ENCODE measurements around the gene SORCS3.

The SORCS3 gene

DNA sequence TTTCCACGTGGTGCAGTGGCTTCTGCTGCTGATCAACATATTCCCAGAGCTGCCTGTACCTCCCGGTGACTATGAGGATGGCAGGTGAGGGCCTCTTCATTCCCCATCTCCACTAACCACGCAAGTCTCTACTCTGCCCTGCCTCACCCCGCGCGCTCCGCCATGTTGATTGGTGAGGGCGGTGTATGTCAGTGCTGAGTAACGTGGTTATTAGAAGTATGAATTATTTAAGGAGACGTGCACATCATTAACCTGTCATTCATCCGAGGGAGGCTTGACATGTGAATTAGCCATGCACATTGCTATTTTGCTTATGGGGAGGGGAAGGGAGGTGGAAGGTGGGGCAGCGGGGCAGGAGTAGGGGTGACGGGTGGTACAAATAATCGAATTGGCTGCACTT is 138.6 kb downstream of the SORCS3 start:
- DNase-seq, result no peak

DNA sequence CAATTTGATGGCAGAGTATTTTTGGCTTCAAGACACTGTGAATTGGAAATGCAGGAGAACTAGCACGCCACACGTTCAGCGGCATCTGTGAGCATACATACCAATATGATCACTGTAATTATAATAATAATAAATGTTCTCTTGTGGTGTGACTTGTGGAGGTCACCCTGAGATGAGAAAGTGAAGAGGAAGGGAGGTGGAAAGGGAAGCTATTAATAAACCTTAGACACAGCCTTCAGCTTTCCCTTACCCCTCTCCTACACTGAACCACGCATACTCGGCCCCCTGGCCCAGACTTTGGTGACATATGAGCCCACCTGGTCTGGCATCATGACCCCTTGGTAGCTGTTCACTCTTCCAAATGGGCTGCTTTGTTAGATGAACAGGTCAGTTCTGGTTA is 139.1 kb downstream of the SORCS3 start:
- no peak for DNase-seq

DNA sequence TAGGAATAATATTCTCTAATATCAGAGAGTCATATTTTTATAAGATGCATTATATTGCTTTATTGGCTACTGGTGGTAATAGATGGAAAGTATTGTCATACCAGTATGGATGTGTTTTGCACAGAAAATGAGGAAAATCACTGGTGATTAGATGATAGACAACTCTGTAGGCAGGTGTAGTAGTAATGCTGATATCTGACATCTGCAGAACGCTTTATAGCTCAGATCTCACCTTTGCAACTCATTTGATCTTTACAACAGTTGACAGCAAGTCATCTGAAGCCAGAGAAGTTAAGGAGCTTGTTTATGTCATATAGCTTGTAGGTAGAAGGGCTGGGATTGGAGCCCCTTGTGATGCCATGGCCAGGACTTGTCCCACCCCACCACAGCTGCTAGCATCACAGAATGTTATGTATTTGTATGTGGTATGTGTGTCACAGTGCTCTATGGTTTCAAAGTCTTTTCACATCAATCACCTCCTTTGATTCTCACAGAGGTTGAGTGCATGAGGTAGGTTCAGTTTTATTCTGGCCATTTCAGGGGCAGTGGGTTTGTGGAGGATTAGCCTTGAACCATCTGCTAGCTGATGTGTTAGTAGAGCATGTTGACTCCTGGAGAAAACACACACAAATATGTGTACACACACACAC is 140.0 kb downstream of the SORCS3 start:
- DNase-seq, result no peak

DNA sequence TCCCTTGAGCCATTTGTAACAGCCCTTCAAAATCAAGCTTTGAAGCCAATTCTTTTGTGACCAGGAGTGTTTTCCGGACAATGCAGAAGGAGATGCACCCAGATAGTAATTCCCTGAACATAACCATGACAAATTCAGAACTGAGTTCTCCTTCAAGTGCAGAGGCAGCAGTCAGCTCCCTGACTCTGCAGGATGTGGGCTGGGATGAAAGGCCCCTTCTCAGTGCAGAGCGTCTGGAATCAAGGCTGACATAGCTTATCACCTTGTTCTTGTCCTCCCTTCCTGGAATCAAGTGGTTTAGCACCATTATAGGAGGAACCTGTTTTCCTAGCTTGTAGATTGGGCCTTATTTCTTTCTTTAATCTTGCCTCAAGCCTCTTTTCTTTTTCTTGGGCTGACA is 143.4 kb downstream of the SORCS3 start:
- no peak for DNase-seq

DNA sequence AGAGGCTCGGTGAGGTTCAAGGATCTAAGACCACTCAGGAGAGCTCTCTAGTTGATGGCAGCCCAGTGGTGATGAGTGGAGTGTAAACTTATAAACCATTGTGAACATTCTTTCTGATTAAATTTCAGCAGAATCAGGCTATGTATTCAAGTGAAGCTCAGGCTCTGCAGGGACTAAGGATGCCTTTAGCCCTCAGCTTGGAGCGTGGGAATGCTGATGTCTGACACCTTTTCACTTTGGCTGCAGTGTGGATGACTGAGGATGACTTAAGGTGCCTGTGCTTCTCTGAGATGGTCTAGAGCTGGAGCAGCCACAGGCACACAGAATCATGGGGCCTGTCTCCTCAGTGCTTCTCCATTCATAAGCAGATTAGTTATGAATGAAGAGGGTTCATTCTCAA is 150.4 kb downstream of the SORCS3 start:
- DNase-seq, result no peak

DNA sequence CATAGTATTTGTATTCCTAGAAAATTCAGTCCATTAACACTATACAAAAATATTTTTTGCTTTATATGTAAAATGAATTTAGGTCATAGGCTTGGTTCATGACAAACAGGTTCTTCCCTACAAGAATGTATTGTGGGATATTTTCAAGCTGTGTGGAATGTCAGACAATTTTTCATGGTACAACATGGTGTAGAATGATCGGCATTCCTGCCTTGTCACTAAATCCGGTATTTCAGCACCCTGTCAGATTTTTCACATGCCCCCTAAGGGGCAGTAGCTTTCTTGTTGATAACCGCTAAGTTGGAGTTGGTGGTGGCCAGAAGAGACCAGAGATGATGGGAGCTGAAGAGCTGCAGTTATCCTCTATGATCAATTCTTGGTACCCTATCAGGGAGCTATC is 154.3 kb downstream of the SORCS3 start:
- no peak for DNase-seq

DNA sequence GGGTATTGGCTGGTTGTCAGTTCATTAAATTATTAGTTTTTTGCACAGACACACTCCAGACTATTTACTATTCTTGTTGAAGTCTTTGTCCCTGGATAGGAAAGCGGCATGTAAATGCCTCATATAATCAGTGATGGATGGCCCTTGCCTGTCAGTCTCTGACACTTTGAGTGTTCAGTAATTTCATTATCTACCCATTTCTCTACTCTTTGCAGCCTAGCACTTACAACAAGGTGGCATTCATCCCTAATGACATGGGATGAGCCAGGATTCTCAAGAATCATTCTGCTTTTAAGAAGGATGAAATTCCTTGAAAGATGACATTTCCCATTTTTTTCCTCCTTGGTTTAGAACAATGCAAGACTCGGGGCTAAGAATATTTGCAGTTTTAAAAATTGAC is 155.7 kb downstream of the SORCS3 start:
- DNase-seq, result no peak

DNA sequence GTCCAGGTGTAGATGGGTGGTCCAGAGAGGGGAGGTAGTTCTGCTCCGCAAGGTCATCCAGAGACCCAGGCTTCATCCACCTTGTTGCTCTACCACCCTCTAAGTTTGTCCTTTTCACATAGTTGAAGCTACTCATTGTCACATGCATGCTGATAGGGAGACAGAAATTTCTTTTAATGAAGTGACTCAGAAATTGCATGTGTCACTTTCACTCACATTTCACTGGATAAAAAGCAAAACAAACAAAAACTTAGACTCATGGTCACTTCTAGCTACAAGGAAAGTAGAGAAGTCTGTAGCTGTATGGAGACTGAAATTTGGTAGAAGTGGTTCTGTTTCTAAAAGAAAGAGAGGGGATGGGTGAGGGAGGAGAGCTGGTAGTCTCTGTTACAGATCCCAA is 161.9 kb downstream of the SORCS3 start:
- DNase-seq, result no peak

DNA sequence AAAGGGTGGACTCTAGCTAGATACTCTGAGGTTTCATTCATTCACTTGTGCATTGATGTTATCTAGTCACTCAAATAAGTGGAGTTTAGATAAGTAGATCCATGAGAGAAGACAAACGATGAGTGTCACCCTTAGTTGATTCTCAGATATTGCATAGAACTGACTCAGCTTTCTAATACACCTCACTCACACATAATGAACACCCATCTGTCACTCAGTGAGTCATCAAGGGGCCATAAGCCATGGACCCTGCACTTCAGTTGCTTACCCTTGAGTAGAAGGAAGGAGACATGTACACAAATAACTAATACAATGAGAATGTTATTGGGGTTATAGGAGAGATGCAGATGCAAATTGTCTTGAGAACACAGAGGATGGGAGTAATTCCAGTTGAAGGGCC is 163.8 kb downstream of the SORCS3 start:
- no peak for DNase-seq

DNA sequence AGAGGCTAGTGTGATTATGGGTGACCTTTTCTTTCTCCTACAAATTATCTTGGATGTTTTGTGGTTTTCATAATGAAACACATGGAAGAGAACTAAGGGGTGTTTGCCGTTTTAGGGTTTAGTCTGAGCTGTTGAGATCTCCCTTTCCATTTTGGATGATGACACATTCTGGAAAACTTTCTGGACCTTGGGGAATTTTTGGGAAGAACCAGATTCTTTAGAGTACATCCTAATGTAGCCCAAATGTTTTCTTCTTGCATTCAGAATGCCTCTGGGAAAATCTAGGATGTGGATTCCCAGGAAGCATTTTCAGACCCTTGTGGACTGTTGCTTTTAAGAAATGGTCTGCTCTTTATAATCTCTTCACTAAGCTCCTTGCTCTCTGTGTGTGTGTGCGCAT is 165.7 kb downstream of the SORCS3 start:
- DNase-seq, result no peak

DNA sequence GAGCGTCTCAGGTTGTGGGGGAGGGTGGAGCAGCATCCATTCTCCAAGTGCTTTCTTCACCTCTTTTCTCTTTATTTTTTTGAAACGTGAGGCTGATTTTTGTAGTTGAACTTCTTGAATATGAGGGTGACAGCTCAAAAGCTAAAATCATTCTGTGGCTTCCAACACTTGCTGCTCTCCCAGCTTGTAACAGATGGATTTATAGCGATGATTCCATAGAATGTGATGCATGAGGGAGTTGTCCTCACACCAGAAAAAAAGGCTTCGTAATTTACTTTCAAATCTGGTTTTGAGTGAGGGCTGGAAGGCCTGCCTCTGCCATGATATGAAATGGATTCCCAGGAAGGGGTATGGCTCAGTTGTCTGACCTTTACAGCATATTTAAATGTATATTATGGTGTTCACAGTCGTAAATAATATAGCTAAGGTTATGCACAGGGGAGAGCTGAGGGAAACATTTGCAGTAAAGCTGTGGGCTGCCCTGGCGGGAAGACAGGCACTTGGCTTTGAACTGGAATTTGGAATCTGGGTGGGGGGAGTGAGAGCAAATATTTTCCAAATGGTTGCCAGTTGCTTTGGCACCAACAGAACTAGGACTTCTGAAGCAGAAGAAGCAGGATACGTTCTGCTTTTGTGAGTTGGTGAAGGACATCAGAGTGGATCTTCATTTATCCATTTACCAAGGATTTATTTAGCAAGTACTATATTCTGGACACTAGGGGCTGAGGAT is 166.7 kb downstream of the SORCS3 start:
- DNase-seq, result no peak

DNA sequence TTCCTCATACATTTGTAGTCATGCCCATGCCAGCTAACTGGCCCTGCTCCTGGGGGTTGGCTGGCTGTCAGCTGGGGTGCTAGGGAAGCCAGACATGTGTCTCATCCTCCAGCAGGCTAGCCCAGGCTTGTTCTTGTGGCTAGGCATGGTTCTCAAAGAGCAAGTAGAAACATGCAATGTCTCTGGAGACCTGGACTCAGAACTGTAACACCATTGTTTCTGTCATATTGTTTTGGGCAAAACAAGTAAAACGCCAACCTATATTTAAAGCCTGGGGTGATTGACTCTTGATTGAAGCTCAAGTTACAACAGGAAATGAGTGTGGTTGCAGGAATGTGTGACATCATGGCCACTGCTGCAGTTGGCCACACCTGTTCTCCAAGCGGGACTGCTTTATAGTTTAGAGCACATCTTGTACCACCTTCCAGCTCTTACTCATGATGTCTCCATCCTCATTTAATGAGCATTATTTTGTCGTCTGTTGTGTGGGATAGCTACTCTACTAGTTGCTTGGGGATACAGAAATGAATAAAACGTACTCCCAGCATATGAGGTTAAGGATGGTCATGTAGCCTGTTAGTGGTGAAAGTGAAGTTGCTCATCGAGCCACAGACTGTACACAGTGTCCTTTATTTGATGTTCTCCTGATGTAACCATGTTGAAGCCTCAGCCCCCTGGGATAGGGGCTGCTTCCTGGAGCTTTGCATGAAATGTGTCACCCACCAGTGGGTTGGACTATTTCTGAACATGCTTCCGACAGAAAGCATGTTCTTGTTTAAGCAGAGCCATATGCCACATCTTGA is 168.4 kb downstream of the SORCS3 start:
- no peak for DNase-seq

DNA sequence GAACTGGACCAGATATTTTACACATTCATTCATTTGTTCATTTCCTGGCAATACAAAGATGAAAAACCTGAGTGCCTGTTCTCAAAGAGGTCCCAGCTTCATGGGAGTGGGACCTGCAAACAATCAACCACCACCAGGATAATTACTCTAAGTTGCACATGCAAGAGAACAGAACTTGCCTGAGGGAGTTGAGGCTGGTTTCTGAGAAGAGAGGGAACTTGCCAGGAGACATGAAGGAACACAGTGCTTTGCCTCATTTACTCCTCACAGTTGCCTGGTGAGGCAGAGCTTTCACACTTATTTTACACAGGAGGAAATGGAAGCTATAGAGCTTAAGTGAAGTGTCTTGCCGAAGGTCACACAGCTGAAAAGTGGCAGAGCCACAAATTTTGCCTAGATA is 170.1 kb downstream of the SORCS3 start:
- no peak for DNase-seq

DNA sequence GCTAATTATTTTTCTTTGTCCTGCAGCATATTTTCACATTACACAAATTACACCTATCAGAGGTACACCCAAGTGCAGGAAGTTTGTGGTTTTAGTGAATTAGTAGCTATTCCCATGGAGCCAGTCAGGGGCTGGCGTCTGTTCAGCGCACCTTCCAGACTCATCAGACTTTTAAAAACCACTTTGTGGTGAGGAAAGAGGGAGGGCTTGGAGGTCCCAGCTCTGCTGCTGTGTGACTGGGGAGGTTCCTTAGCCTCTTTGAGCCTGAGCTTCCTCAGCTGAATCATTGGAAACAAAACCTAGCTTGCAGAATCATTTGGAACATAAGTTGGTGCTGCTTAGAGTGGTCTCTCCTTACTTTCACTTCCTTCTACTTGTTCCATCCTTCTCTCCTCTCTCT is 175.4 kb downstream of the SORCS3 start:
- no peak for DNase-seq

DNA sequence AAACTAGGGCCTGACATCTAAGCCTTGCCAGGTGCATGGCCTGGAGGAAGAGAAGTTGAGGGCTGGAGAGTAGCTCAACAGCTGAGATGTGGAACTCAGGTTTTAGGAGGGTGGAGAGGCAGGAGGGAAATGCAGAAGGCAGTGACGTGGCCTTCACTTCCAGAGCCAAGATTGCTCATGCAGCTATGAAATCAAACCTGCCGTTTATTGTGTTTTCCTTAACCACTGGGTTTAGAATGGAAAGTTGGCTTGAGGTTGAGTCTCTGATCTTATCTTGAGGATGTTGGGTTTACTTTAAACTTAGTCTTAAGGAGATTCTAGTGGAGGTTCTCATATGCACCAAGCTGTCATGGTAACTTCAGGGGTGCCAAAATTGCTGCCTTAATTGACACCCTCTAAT is 178.6 kb downstream of the SORCS3 start:
- DNase-seq, result no peak

DNA sequence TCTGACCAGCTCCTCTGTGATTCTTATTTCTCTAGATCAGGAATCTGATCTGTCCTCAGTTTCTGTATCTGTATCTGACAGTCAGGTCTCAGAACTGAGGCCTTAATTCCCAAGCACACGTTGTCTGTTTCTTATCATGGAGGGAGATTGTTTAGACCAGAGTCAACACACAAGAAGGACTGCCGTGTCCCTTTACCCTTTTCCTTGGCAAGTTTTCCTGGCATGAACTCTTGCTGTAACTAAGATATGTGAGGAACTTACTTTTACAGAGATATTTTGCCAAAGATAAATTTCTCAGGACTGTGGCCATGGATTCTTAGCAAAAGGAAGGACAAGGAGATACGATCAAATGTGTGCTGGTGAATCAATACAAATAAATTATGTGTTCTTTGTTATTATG is 181.0 kb downstream of the SORCS3 start:
- DNase-seq, result no peak

DNA sequence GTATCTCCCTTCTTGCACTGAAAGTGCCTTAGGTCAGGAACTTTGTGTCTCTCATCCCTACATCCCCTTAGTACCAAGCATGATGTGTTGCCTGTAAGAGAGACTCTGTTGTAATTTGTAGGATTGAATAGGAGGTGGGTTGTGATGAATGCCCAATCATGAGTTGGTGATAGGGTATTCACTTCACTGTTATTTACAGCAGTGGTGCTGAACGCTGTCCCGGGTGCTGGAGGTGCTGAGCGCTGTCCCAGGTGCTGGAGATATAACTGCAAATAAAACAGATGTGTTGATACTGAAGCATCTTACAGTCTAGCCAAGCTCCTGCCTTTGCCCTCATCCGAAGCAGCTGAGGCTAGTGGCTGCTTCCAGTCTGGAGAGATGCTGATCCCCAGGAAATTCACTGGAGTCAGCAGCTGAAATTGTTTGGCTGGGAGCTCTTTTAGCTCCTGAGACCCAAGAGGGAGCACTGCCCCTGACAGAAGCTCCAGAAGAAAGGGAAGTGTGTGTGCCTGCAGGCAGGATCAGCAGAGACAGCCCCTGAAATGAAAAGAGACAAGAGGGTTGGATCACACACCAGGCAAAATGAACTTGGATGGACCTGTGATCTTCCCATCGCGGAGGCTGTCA is 183.4 kb downstream of the SORCS3 start:
- DNase-seq, result no peak

DNA sequence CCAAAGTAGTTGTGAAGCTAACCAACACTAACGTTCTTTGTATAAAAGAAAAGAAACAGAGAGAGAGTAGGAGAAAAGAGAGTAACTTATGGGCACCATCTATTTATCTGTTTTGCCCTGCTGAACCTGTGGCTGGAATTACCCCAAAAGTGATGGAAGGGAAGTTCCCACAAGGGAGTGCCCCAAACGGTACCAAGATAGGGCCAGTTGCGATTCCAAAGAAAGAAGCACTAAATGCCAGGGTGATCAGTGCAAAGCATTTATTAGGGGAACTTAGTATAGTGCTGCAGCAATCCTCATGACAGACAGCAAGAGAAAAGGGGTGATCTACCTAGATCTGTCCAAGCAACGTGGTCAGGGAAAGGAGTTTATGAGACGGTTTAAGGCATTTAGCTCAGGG is 190.2 kb downstream of the SORCS3 start:
- DNase-seq, result no peak

DNA sequence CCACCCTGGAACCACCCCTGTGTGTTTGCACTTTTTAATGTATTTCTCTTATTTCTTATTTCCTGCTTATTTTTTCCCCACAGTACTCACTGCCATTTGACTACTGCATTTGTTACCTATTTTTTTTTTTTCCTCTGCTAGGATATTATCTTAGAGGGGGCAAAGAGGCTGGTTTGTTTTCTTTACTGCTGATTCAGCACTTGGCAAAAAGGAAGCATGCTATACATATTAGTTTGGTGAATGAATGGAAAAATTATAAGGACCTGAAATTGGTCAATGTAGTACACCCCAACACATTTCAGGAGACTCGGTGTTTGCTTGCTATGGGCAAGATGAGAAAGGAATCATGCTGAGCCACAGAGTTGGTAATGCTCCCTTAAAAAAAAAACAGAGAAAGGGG is 193.5 kb downstream of the SORCS3 start:
- no peak for DNase-seq

DNA sequence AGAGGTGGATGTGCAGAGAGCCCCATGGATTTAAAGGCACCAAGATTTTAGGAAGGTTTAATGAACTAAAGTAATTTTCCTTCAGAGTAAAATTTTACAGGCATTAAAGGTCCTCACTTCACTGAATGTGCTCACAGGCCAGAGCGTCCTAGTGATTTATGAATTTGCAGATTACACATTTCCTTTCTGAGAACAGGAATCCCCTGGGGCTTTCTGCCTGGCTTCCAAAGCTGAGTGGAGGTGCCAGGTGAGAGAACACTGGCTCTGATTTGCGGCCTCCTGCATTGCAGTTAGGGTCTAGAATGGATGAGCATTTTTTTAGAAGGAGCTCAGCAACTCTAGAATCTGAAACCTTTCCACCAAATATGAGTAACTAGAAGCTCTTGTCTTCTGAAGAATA is 194.3 kb downstream of the SORCS3 start:
- no peak for DNase-seq

DNA sequence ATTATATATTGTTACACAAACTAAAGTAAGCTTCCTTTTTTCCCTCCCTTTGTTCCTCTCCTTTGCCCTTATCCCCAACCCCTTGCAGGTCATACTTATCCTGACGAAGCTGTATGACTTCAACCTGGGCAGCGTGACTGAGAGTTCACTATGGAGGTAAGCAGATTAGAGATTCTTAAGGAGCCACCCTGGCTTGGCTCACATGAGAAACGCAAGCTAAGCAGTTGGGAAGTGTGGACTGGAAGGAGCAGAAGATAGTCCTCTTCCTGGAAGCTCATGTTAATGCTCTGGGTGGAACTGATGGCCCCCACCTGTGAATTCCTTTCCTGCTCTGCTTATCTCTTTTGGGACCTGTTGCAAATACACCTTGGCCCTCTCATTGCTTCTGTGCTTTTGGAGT is 201.6 kb downstream of the SORCS3 start:
- DNase-seq, result no peak

DNA sequence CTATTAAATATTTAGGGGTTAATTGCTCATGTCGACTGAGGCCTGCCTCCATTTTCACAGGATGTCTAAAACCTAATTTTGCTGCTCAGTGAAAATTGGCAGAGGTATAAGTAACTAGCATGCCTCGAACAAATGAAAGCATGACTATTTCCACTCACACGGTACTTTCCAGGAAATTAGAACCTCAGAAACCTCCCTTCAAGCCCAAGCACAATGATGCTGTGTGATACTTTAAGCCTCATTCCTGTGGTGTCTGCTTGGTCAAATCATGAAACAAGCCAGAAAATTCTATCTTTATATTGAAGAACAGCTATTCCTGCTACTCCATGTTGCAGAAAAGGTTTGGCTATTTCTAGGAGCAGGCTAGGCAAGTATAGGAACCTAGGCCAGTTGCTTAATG is 203.0 kb downstream of the SORCS3 start:
- DNase-seq, result no peak

DNA sequence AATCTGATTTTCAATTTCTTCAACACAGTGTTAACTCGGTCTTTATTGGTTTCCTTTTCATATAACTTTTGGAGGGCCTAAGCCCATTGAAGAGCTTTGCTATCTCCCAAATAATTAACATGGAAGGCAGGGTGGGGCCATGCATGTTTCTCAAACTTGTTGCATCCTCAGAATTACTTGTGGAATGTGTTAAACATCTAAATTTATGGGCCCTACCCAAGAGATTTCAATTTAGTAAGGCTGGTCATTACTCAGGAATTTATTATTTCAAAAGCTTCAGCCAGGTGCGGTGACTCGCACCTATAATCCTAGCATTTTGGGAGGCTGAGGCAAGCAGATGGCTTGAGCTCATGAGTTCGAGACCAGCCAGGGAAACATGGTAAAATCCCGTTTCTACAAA is 208.9 kb downstream of the SORCS3 start:
- no peak for DNase-seq
